Measurements from ENCODE around the gene A3GALT2.

The A3GALT2 gene

GRCh38 chr1:33349778-33350610, 29.1 kb upstream of the A3GALT2 start:
- peak; percentile 71 for DNase-seq

DNA sequence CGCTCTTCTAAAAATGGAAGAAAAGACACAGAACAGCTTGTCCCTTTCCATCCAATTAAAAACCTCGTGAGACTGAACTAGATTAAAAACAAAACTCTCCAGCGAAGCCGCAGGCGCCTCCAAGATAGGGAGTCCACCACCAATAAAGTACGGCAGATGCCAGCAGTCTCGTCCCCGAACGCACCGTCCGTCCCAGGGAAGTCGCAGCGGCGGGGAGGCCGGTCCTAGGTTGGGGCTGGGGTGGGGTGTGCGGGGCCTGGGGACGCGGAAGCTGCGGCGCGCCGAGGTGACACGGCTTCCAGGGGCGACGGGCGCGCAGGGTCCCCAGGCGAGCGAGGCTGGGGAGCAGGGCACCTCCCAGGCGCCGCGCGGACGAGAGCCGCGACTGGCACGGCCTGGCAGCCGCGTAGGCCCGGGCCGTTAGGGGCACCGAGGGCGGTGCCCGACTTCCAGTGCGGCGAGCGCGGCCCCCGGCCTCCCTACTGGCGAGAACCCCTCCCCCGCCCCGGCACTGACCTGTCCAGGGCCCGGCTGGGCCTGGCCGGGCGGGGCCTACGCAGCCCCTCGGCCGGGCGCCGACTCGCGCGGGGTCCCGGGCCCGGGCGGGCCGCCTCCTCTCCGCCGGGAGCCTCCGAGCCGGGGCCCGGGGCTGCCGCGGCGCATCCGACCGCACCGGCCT, 28.3 kb upstream of the A3GALT2 start:
- no peak for DNase-seq

DNA sequence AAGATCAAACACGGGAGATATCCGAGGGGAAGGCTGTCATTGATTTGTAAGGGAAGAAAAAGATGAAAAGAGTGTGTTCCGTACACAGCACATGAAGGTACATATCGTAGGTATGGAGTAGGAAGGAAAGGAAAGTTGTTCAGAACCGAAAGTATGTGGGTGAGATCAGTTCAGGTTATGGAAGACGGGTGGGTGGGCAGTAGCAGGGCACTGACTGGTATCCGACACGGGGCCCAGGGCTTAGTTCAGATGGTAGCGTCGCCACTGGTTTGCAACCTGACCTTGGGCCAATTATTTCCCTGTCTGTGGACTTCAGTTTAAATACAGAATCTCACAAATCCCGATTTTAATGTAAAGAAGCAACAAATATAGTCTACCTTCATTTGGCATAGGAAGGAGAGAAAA, 27.8 kb upstream of the A3GALT2 start:
- DNase-seq, result no peak

- DNase-seq, result no peak
Measured at GRCh38 chr1:33348194-33348593, 27.3 kb upstream of the A3GALT2 start.

GRCh38 chr1:33347650-33347992, 26.7 kb upstream of the A3GALT2 start:
- peak; percentile 18 for DNase-seq

DNA sequence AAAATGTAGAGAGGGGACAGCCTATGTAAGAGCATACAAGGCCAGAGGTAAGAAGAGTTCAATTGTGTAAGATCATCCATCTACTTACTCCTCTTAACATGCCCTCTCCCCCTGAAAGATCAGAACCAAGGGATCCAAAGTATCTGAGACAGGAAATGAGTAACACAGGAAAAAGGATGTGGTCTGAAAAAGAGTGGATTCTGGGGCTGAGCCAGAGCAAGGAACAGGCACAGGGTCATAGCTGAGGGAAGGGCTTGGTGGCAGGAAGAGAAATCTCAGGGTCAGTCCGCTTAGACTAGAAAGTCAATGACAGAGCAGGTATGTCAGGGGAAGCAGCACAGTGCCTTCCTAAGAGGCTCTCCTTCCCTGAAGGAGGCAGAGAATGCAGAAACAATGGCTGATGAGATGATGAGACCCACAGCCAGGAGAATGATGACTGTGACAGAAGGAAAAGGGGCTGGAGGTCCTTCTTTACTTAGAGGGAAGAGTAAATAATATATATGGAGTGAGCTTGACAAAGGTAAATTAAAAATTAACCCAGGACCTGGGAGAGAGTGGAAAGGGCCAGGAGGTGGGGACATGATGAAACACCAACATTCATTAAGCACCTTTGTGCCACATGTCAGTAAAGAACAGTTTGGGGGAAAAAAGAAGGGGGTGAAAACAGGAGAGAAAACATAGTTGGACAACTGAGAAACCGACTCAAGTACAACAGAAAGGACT, 26.2 kb upstream of the A3GALT2 start:
- no peak for DNase-seq

DNA sequence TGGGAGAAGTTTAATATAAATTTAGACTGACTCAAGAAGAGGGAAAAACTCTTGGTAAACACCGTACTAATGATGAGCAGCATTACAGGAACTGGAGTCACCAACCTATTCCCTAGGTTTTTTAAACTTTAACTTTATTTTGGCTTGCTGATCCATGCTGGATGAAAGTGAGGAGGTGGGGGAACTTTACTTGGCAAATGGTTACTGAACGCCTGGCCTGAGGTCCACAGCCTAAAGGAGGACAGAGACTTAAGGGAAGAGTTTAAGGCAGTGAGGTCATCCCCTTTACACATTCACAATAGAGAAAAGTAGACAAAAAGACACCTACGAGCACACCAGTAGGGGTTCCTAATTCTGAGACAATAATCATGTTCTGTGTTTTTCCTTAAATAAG, 25.6 kb upstream of the A3GALT2 start:
- no peak for DNase-seq

DNA sequence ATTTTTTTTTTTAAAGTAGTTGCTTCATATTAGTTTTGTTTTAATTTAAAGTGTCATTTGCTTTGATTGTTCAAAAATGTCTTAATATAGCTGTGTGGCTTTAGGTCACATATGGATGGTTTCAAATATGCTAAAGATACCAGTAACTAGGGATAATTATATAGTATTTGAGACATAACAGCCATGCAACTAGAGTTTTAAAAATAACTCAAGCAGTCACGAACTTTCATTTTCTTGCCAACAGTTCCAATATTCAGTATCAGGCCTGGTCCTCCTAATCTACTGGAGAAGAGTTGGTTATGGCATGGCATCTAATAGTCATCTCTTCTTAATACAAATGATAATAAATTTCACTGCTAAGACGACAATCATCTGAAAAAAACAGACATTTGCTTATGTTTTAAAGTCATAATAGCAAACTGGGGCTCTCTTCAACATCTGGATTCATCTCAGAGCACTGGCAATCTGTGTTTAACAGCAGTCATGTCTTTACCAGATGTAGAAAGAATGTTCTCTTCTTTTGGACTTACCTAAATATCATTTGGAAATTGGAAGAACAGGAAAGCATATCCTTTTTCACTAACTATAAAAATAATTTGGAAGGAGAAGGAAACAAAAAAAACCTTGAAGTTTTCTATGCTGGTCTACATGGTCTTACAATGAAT, 24.1 kb upstream of the A3GALT2 start:
- DNase-seq, result no peak

- DNase-seq, result no peak
Measured at GRCh38 chr1:33343539-33343938, 22.6 kb upstream of the A3GALT2 start.

- DNase-seq, result peak; percentile 88
Measured at GRCh38 chr1:33342041-33342723, 21.3 kb upstream of the A3GALT2 start.

GRCh38 chr1:33341190-33341589, 20.3 kb upstream of the A3GALT2 start:
- DNase-seq, result no peak

- DNase-seq, result no peak
Measured at GRCh38 chr1:33339413-33339812, 18.5 kb upstream of the A3GALT2 start.

DNA sequence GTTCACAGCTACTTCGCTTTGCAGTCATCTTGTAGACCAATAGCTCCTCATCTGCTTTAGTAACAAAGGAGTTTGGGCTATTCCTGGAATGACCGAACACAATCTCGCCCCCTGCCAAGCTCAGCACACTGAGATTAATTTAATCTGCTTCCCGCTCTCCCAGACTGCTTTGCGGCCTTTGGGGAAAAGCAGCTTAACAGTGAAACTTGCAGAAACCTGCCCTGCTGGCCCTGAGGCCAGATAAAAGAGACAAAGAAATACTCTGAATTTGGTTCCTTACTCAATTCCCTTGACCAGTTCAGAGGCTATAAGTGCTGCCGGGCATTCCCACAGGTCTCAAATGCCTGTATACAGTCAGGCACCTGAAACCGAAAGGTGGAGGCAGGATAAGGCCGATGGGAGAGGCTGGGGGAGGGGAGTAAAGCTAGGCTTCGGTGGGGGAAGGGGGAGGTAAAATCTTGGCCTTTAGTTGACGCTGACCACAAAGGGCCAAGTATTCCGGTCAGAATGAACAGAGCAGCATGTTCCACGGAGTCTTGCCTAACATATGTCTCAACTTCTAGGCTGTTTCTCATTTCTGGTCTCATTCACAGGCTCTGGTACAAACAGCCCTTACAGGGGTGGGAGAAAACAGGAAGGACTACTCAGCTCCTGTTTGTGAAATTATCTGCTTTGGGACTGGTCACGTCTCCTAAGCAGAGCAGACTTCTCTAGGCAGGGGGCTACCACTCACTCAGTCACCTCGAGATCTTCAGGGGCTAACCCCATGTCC, 17.7 kb upstream of the A3GALT2 start:
- DNase-seq, result no peak

- DNase-seq, result no peak
Measured at GRCh38 chr1:33338048-33338439, 17.1 kb upstream of the A3GALT2 start.

- no peak for DNase-seq
Measured at GRCh38 chr1:33337441-33337840, 16.5 kb upstream of the A3GALT2 start.

GRCh38 chr1:33336580-33336979, 15.7 kb upstream of the A3GALT2 start:
- DNase-seq, result no peak

GRCh38 chr1:33335020-33335419, 14.1 kb upstream of the A3GALT2 start:
- DNase-seq, result no peak

DNA sequence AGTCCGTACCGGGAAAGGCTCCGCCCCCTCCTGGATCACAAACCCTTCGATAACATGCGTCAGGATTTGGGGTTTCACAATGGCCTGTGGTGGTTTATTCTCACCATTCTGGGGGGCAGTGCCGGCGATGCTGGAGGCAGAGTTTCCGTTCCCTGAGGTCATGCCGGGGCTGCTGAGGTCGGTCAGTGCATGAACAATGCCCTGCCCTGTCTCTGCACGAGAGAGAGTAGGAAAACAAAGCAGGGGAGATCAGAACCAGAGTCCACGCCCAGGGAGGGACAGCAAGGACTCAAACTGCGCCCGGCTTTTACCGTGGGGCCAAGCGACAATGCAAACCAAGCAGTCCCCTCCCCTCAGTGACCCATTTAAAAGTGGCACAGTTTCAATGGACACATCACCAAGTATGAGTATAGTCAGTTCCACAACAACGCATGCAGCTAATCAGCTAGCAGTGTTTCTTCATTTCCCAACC, 13.2 kb upstream of the A3GALT2 start:
- no peak for DNase-seq

GRCh38 chr1:33332881-33333280, 12.0 kb upstream of the A3GALT2 start:
- no peak for DNase-seq

DNA sequence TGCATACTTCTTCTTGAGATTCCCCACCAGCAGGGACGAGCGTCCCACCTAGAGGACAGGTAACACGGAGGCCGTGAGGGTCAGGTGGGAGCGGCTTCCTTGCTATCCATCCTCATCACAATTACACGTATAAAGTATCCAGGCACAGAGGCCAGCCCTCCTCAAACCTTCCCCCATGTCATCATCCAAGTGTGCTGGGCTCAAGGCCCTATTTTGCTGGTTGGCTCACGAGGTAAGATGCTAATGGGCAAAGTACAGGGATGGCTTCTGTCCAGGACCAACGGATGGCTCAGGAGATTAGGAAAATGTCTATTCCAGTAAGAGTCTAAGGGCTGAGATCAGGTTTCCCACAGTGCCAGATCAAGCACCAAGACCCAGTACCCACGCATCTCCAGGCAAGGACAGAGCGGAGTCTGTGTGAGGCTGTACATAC, 11.5 kb upstream of the A3GALT2 start:
- DNase-seq, result no peak

DNA sequence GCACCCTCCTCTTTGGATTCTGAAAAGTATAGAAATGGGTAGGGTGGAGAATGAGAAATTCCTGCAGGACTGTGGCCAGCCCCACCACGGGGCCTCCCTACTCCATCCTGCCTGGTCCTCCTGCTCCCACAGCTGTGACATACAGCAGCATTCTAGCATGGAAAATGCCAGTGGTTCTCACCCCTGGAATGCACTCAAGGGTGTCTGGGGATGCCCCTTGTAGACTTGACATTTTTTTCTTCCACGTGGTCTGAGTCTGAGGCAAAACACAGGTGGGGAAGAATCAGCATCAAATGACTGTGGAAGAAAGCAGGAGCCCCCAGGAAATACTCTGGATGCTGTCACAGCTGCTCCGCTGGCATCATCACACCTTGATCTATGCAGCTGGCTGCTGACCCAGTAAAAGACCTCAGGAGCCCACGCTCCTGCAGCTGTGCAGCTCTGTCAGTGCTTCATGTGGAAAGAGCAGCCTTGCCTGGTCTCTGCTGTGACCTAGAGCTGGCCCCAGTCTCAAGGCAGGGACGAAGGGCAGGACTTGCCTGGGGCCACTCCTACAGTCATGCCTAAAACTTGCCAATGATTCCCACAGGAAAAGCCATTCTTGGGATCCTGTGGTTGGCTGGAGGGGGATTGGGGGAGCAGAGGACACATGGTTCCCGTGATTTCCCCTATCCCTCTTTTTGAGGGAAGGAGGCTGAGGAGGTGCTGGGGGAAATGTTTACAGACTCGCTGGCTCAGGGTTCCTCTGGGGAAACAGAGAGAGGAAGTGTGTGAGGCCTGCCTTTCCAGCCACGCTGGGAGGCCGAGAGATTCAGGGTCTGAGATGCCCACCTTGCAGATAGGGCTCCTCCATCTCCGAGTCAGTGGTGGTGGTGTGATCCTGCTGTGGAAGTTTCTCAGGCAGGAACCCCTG, 10.8 kb upstream of the A3GALT2 start:
- DNase-seq, result no peak
